SK-N-MC (cell line): ENCODE measurements around the gene MPZL2.

Source experiments
- EZH2 ChIP-seq: fragments of 200-600 bp; sonication (generic); IDR thresholded peaks from one replicate; pipeline ENCODE4 v1.6.1; 2017; ENCODE audit warnings: antibody characterized with exemption
- POLR2AphosphoS5 ChIP-seq: IDR thresholded peaks from 2 replicates; pipeline ENCODE4 v1.6.1; 2012; ENCODE audit warnings: mild to moderate bottlenecking, low read depth, low read length, borderline replicate concordance

DNA sequence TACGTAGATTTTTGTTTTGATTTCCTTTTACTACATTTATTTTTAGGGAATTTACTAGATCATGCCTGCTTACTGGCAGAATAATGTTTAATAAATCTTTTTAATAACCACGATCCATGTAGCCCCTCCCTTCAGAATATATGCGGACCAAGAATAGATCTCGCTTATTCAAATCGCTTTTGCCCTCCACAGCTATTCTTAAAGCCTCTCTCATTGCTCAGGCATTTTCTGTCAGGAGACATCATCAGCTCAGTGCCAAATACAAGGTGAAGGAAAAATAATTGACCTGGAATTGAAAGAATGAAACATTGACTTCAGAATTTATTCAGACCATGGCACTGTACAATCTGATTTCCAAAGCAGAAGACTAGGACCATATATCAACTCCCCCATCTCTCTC, 29.3 kb downstream of the MPZL2 start:
- TF ChIP-seq POLR2AphosphoS5 (no peak), EZH2 (no peak)
